ENCODE results near the gene PLET1.

- TF ChIP-seq EGR1 (IDR thresholded peaks at IDR 0.05) (no peak), TEAD4 (IDR thresholded peaks at IDR 0.05) (no peak), MAX (IDR thresholded peaks at IDR 0.05) (no peak), RAD21 (IDR thresholded peaks at IDR 0.05; ENCODE audit: low read depth) (no peak), CREB1 (IDR thresholded peaks at IDR 0.05; ENCODE audit: low read depth) (no peak), CEBPB (IDR thresholded peaks at IDR 0.05) (no peak), TCF12 (IDR thresholded peaks at IDR 0.05; ENCODE audit: low read depth) (no peak), EP300 (IDR thresholded peaks at IDR 0.05; ENCODE audit: borderline replicate concordance) (no peak), YY1 (IDR thresholded peaks at IDR 0.05; ENCODE audit: low read depth) (no peak), TAF1 (IDR thresholded peaks at IDR 0.05; ENCODE audit: low read depth) (no peak), USF1 (IDR thresholded peaks at IDR 0.05) (no peak), REST (IDR thresholded peaks at IDR 0.05; ENCODE audit: low read depth) (no peak)
These were observed 37.5 kb downstream of the PLET1 start for GRCh38 chr11:112223121-112223520.
